GM11168 (cell line): Measurements from ENCODE around the gene DPP4.

Experiments used
- in situ Hi-C: fragments of 300-500 bp; cut with MboI; formaldehyde crosslinking; loops from one replicate; pipeline ENCODE4 v1.12.0; 2022; ENCODE audit warnings: low sequenced_read_pairs; ENCODE audit not compliant: unreplicated experiment

DPP4 gene

GRCh38 chr2:162022290-162022945 lies 51.6 kb downstream of the DPP4 start:
- in situ Hi-C loops, result no loop called here

GRCh38 chr2:162021516-162022058 lies 52.4 kb downstream of the DPP4 start:
- in situ Hi-C loops, result no loop called here

- in situ Hi-C loops, result no loop called here
Observed at GRCh38 chr2:162018530-162018929, 55.5 kb downstream of the DPP4 start.

GRCh38 chr2:162017233-162017632 lies 56.8 kb downstream of the DPP4 start:
- in situ Hi-C loops, result no loop called here

- in situ Hi-C loops, result no loop called here
Observed at GRCh38 chr2:162016080-162016479, 57.9 kb downstream of the DPP4 start.

- in situ Hi-C loops, result no loop called here
Observed at GRCh38 chr2:162014751-162015150, 59.3 kb downstream of the DPP4 start.

GRCh38 chr2:162013514-162014475 lies 60.2 kb downstream of the DPP4 start:
- in situ Hi-C loops, result no loop called here

- in situ Hi-C loops, result no loop called here
Observed at GRCh38 chr2:162012565-162013058, 61.4 kb downstream of the DPP4 start.

GRCh38 chr2:162011706-162012564 lies 62.1 kb downstream of the DPP4 start:
- in situ Hi-C loops, result no loop called here

- in situ Hi-C loops, result loop anchor here (5.0 kb wide), 1 partner anchor 118 kb away; no protein-coding TSS in a partner anchor
Observed at GRCh38 chr2:162009543-162009942, 64.5 kb downstream of the DPP4 start.

GRCh38 chr2:162007447-162008040 lies 66.5 kb downstream of the DPP4 start:
- in situ Hi-C loops, result loop anchor here (5.0 kb wide), 1 partner anchor 120 kb away; no protein-coding TSS in a partner anchor

- in situ Hi-C loops, result loop anchor here (5.0 kb wide), 1 partner anchor 121 kb away; no protein-coding TSS in a partner anchor
Observed at GRCh38 chr2:162006337-162006736, 67.7 kb downstream of the DPP4 start.

- in situ Hi-C loops, result no loop called here
Observed at GRCh38 chr2:162004031-162004430, 70.0 kb downstream of the DPP4 start.

- in situ Hi-C loops, result no loop called here
Observed at GRCh38 chr2:162002623-162003235, 71.3 kb downstream of the DPP4 start.

GRCh38 chr2:162000431-162000830 lies 73.6 kb downstream of the DPP4 start:
- in situ Hi-C loops, result no loop called here

- in situ Hi-C loops, result no loop called here
Observed at GRCh38 chr2:161999321-161999720, 74.7 kb downstream of the DPP4 start.

GRCh38 chr2:161998857-161999256 lies 75.2 kb downstream of the DPP4 start:
- in situ Hi-C loops, result no loop called here

GRCh38 chr2:161997916-161998471 lies 76.0 kb downstream of the DPP4 start:
- in situ Hi-C loops, result no loop called here

- in situ Hi-C loops, result no loop called here
Observed at GRCh38 chr2:161995553-161996016, 78.4 kb downstream of the DPP4 start.
